VCaP (cell line): ENCODE measurements around the gene CCR1.

Experiments used
- H3K27ac ChIP-seq: fragments of 450-650 bp; 2 replicates; pipeline ENCODE4 v1.5.1; 2017
- CTCF ChIP-seq: fragments of 450-650 bp; conservative IDR thresholded peaks from 2 replicates; pipeline ENCODE4 v1.5.1; 2017; ENCODE audit warnings: mild to moderate bottlenecking, moderate library complexity

The CCR1 gene

GRCh38 chr3:46188708-46189107 is 19.4 kb downstream of the CCR1 start:
- TF ChIP-seq CTCF, result no peak
- no peak overlapping the region for H3K27ac ChIP-seq

- no peak overlapping the region for H3K27ac ChIP-seq
- TF ChIP-seq CTCF, result no peak
Observed at GRCh38 chr3:46187876-46188275, 20.2 kb downstream of the CCR1 start.

GRCh38 chr3:46187341-46187700 is 20.8 kb downstream of the CCR1 start:
- no peak for TF ChIP-seq CTCF
- peak overlapping the region; percentile 35; the same call in 1 of the 2 replicates for H3K27ac ChIP-seq

GRCh38 chr3:46186471-46187340 is 21.4 kb downstream of the CCR1 start:
- peak overlapping the region; percentile 35; the same call in 1 of the 2 replicates for H3K27ac ChIP-seq

GRCh38 chr3:46184469-46184868 is 23.6 kb downstream of the CCR1 start:
- no peak for TF ChIP-seq CTCF
- H3K27ac ChIP-seq, result no peak overlapping the region

More at GRCh38 chr3:46186471-46187340, 21.4 kb downstream of the CCR1 start:
- no peak for TF ChIP-seq CTCF

GRCh38 chr3:46183330-46183729 is 24.8 kb downstream of the CCR1 start:
- no peak overlapping the region for H3K27ac ChIP-seq
- no peak for TF ChIP-seq CTCF

- TF ChIP-seq CTCF, result no peak
- H3K27ac ChIP-seq, result no peak overlapping the region
Observed at GRCh38 chr3:46168583-46169345, 39.3 kb downstream of the CCR1 start.
